Stimulated activated naive CD8-positive, alpha-beta T cell treated with anti-CD3 and anti-CD28 coated beads, Interleukin-15, Interleukin-2, amounts not matched to agents 100 U/mL and 50 U/mL, for 24 hours (primary cell): ENCODE results near the gene RBMS1.

ENCODE experiments used
- ATAC-seq: fragments of 150-1000 bp; cut with Tn5 transposase; one replicate; pipeline ENCODE4 v1.10.0; 2021
- DNase-seq: peaks from one replicate; pipeline ENCODE4 v3.0.0; 2021

RBMS1 gene

DNA sequence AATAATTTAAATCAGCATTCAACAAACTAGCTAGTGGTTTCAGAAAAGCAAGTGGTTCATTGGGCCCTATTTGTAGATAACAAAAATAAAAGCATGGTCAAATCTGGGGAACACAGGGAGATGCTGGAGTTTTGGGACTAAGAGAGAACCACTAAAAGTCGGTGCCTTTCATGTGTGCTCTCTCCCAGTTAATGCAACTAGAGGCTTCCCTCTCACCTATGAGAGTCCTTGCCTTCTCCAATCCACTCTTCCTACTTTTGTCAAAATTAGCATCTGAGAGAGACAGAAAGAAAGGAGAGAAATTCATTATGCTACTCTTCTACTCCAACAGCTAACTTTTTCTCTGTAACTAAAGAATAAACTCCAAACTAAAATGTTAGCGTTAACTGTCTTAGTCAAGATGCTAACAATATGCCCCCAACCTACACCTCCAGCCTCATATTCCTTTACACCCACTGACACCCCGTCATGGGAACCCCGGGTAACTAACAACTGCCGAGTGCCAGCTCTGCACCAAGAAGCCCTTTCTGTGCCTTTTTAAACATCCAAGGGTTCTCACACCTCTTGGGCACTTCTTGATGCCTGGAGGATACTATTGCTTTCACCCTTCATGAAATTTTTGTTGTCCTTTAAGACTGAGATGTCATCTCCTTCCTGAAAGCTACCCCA, 133.4 kb downstream of the RBMS1 start:
- ATAC-seq (no peak), DNase-seq (no peak)

DNA sequence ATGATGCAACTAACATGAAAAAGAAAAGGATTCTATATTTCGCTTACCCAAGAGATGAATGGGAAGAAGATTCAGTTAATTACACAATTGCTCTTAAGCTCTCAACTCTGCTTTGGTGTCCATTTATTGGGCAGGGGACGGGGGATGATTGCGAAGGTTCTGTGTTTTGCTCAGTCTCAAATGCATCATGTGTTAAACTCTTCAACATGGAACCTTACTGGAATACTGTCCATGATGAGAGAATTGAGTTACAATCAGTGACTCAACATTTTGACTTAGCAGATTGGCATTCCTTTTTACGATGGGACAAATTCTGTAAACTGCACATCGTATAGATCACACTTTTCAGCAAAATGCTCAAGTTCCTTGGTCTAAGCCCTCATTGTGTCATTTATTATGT, 135.6 kb downstream of the RBMS1 start:
- DNase-seq (no peak), ATAC-seq (no peak)

DNA sequence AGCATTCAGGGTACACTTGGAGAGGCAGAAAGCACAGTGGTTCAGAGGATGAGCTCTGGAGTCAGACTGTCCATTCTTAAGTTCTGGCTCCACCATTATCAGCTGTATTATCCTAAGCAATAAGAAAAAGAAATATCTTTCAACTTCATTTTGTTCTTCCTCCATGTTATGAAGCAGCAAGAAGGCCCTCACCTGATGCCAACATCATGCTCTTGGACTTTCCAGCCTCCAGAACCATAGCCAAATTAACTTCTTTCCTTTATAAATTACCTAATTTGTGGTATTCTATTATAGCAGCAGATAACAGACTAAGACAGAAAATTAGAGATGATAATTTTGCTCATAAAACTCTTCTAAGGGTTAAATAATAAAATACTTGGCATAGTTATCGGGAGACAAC, 137.1 kb downstream of the RBMS1 start:
- DNase-seq (no peak), ATAC-seq (no peak)

DNA sequence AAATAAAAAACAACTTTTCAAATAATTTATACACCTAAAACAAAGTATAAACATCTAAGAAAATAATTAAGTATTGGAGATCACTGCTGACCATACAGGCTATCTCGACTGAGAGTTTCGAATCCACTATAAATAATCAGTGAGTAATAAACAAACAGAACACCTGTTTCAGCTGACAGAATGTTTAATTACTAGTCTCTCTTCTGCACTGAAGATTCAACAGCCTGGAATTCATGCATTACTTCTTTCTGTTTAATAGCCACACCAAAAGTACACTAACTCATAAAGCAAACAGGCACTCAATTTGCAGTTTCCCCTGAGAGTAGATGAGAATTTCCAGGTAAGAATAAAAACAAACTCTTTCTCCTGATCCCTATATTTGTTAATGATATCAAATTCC, 138.5 kb downstream of the RBMS1 start:
- DNase-seq (no peak), ATAC-seq (no peak)

DNA sequence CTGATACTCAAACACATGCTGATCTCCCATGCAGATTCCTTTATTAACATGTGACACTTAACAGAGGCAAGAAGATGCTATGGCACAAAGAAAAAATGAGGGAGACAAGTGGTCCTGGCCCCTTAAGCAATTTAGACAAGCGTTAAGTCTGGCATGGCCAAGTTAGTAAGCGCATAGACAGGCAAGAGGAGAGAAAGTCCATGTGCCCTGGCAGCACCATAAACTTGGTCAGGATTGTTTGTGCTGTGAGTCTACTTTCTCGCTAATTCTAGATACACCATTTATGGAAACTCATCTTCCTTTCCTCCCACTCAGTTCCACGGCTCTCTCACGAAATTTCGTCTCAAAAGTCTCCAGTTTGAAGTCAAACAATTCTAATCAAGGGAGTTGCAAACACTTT, 138.9 kb downstream of the RBMS1 start:
- DNase-seq (no peak), ATAC-seq (no peak)

DNA sequence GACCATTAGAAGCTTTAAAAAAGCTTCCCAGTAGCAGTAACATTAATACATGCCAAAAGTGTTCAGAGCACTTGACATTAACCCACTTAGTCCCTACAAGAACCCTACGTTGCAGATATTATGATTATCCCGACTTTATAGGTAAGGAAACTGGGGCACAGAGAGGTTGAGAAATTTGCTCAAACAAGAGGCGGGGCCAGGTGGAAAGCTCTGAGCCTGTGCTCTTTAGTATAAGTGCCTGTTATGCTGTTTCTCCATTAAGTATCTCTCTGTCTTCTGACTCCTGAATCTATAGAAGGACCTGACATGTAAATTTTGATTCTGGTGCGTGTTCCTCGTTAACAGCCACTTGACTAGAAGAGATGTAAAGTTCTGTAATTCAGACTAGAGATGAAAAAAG, 139.8 kb downstream of the RBMS1 start:
- ATAC-seq (no peak), DNase-seq (no peak)

DNA sequence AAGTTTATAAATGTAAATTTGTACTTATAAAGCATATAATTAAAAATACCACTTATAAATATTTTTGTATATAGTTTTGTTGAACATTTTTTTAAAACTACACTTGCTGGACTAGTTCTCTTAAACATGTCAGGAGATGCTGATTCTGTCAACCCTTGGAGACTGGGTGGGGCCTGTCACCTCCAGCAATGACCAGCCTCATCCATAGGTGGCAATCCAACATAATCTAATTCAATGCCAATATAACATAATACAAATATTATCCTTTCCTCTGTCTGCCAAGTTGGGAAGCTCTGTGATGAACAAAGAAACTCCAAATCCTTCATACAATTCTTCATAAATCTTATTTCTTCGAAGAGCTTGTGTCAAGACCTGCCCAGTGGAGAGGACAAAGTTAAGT, 140.4 kb downstream of the RBMS1 start:
- peak; percentile 68 for ATAC-seq

DNA sequence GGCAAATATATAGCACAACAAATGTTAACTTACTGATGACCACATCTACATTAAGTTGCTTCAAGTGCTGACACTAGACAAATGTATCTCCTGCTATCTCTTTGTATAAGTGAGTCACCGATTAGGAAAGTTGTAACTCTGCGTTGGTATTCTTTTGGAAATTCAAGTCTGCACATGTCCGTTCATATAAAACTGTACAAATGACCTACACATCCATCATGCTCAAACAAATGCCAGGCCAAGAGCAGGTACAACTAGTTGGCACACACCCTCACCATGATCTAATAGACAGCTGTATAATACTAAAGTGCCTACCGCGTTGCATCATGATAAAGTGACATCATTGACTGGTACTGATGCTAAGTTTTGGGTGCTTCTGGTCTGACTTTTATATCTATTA, 141.1 kb downstream of the RBMS1 start:
- DNase-seq (no peak), ATAC-seq (no peak)

More for the DNA sequence above, 140.4 kb downstream of the RBMS1 start:
- peak; percentile 25 for DNase-seq

GRCh38 chr2:160351956-160352355, 141.7 kb downstream of the RBMS1 start:
- DNase-seq, result no peak
- ATAC-seq, result peak; percentile 37

GRCh38 chr2:160349306-160349705, 144.3 kb downstream of the RBMS1 start:
- no peak for DNase-seq
- ATAC-seq, result no peak

DNA sequence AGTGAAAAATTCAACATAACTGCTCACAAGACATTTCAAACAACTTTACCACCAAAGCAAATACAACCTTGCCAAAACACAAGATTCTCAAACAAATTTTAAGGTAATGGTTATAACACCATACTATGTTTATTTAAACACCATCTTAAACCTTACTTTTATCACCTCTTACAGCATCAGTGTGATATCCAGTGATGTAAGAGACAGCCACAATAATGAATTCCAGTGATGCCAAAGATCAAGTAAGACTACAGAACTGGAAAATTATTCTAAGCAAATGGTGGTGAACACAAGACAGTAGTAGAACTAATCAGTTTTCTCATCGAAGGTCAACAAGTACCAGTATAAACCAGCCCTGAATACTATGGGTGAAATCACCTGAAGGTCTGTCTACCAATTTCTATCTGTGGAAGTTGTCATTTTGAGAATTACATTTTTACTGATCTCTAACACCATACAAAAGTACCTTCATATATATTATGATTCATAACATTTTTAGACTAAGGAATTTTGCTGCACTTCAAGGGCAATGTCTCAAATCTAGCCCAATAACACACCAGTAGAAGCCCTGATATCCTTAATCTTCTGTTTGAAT, 146.2 kb downstream of the RBMS1 start:
- DNase-seq, result no peak
- no peak for ATAC-seq

DNA sequence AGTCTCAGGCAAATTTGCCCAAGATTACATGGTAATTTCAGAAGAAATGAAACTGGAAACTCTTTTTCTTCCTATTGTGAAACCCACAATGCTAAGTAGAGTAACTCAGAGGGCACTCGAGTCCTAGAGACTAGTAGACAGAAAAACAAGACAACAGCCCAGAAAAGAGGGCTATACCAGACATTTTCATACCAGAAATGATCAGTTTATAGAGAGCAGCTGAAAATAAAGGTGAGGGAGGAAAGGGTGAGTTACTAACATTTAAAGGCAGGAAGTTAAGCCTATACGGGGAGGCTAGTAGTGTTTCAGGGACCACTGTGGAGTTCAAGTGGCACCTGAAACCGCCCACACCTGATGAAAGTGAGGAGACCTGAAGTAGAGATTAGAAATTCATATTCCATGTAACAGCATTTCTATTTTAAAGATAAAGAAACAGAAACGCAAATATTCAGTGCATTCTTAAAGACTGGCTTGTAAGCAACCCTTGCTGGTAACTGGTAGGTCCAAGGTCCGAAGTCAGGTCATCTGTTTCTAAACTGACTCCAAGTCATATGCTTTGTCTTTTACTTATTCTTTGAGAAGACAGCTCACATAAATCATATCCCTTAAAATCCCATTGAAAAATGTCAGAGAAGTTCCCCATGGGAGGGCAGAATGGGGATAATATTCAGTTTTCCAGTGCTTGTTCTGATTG, 148.4 kb downstream of the RBMS1 start:
- ATAC-seq, result peak; percentile 73
- DNase-seq, result no peak

- DNase-seq (no peak), ATAC-seq (no peak)
Observed at GRCh38 chr2:160343404-160343803, 150.2 kb downstream of the RBMS1 start.

- DNase-seq, result no peak
- ATAC-seq, result no peak
Observed at GRCh38 chr2:160339726-160340125, 153.9 kb downstream of the RBMS1 start.

GRCh38 chr2:160338901-160339685, 154.5 kb downstream of the RBMS1 start:
- ATAC-seq, result no peak
- DNase-seq, result no peak

GRCh38 chr2:160337728-160338127, 155.9 kb downstream of the RBMS1 start:
- no peak for ATAC-seq

DNA sequence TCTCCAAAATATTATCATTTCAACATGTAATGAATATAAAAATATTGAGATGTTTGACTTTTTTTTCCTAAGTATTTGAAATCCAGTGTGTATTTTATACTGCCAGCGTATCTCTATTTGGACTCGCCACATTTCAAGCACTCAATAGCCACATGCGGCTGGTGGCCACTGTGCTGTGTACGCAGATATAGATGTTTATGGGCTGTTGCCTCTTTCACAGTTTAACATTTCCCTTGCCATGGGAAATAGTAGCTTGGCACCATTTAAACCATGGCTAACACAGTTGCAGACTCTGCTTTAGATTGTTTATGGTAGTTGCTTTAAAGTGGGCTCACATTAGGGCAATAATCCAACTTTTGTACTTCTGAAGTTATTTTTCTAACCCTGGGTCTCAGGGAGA, 157.0 kb downstream of the RBMS1 start:
- ATAC-seq (no peak), DNase-seq (no peak)

More at GRCh38 chr2:160337728-160338127, 155.9 kb downstream of the RBMS1 start:
- no peak for DNase-seq

GRCh38 chr2:160336105-160336504, 157.5 kb downstream of the RBMS1 start:
- ATAC-seq (peak; percentile 50), DNase-seq (no peak)

DNA sequence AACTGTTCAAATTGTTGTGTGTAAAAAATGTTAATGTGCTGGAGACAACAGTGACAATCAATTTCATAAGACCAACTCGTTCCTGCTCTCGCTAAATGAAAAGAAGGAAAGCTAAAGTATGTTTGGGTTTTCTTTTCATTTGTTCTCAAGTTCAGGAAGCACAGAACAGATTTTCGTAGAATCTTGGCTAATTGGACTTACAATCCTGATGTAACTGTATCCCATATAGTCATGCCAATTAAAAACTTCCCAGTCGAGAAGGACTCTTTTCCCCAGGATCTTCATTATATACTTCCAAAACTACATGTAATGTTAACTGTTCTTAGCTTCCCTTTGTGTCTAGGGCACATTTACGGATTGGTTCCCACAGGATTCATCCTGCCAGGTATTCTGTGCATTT, 158.2 kb downstream of the RBMS1 start:
- no peak for ATAC-seq
- DNase-seq, result no peak

GRCh38 chr2:160334028-160334741, 159.4 kb downstream of the RBMS1 start:
- ATAC-seq, result peak; percentile 82
- no peak for DNase-seq

DNA sequence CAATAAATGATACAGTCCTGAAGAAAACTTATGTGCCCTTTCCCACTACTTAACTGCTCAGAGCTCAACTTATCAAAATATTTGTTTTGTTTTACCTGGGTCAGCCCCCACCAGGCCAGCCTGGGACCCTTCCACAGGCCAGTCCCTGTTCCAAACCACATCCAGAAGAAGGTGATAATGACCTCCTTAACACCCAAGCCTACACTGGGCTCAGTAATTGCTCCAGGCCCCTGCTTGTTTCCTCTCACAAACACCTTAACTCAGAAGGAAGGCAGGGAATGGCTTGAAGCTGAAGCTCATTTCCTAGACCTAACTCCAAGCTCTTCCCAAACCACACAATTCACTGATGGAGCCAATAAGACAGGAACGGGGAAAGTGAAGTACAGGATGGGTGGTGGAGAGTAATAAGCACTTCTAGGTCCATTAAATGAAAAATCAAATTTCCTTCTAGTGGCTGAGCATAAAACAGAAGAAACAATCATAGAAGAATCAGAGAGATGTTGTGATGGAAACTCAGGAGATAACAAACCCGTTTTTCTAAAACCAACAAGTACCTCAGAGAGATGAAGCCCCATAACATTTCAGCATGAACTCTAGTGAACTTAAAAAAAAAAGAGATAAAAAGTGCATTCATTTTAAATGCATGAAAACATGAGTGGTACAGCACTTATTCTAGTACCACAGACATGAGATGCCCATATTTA, 160.1 kb downstream of the RBMS1 start:
- DNase-seq, result no peak
- ATAC-seq, result no peak

DNA sequence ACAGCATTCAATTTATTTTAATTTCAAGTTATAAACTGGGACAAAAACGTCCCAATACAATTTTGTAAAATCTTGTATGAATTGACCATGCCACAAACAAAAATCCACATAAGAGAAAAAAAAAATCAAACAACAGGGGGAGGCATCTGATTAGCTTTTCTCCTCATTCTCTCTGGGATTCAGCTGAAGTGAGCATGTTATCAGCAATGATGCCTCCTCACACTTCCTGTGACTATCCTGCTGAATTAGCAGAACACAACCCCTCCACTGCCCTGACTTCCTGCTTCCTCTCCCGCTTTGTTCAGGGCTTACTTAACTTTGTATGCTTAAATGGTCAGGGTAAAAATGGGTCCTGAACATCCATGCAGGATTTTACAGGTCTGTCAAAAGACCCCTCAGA, 161.3 kb downstream of the RBMS1 start:
- DNase-seq (no peak), ATAC-seq (no peak)
